ENCODE results near the gene CHST11.

GRCh38 chr12:104697186-104697585 is 240.4 kb downstream of the CHST11 start:
- no peak for TF ChIP-seq CTCF (IDR thresholded peaks at IDR 0.05)
- no peak for TF ChIP-seq POLR2AphosphoS5 (IDR thresholded peaks at IDR 0.05)

Data from esophagus muscularis mucosa (tissue), 3 donors.